NB4 (cell line): ENCODE results near the gene IQCC.

ENCODE experiments used
- CTCF ChIP-seq: IDR thresholded peaks from one replicate; pipeline ENCODE4 v1.5.1; 2012; ENCODE audit warnings: low read depth, low read length
- MAX ChIP-seq: IDR thresholded peaks from 2 replicates; pipeline ENCODE4 v1.6.1; 2011; ENCODE audit warnings: low read depth, low read length
- MYC ChIP-seq: IDR thresholded peaks from 2 replicates; pipeline ENCODE4 v1.6.1; 2011; ENCODE audit warnings: low read depth, low read length
- POLR2A ChIP-seq: IDR thresholded peaks from 2 replicates; pipeline ENCODE4 v1.6.1; 2011; ENCODE audit warnings: mild to moderate bottlenecking; ENCODE audit not compliant: insufficient read length; ENCODE audit errors: extremely low read depth

- TF ChIP-seq MYC: no peak
- no peak for TF ChIP-seq CTCF
- TF ChIP-seq POLR2A: no peak
- TF ChIP-seq MAX: no peak
Measured at GRCh38 chr1:32194984-32195383, 10.5 kb upstream of the IQCC start.
